ENCODE data around the gene PNMT. TPM values are rescaled to one million over a fixed set of nuclear protein-coding genes. Genes with fewer than 3 reads are reported as not detected.

PNMT gene
- total and polyA plus RNA-seq, 2 of the 13 experiments (the other 11 are each of a cell fraction or from before 2014, with no cell fraction given): 0.25 TPM; not detected in 1

DNA sequence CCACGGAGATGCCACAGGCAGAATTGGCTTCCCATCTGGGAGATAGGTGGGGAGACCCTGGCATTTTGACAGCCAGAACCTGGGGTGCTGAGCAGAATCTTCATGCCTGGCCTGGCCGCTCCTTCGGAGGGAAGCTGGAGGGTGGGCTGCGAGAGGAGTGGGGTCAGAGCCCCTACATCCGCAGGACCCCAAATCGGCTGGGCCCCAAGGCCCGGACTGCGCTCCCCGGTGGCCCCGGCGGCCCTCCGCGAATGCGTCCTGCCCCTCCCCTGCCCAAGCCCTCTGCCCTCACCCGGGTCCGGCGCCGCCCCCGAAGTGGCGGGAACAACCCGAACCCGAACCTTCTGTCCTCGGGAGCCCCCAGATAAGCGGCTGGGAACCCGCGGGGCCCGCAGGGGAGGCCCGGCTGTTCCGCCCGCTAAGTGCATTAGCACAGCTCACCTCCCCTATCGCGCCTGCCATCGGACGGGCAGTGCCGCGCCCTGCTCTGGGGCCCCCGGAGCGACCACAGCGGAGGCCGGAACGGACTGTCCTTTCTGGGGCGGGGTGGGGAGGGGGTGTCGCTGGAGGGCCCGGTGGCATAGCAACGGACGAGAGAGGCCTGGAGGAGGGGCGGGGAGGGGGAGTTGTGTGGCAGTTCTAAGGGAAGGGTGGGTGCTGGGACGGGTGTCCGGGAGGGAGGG lies 850 bp upstream of the PNMT start (continued):
- TF ChIP-seq, protein P1, sequence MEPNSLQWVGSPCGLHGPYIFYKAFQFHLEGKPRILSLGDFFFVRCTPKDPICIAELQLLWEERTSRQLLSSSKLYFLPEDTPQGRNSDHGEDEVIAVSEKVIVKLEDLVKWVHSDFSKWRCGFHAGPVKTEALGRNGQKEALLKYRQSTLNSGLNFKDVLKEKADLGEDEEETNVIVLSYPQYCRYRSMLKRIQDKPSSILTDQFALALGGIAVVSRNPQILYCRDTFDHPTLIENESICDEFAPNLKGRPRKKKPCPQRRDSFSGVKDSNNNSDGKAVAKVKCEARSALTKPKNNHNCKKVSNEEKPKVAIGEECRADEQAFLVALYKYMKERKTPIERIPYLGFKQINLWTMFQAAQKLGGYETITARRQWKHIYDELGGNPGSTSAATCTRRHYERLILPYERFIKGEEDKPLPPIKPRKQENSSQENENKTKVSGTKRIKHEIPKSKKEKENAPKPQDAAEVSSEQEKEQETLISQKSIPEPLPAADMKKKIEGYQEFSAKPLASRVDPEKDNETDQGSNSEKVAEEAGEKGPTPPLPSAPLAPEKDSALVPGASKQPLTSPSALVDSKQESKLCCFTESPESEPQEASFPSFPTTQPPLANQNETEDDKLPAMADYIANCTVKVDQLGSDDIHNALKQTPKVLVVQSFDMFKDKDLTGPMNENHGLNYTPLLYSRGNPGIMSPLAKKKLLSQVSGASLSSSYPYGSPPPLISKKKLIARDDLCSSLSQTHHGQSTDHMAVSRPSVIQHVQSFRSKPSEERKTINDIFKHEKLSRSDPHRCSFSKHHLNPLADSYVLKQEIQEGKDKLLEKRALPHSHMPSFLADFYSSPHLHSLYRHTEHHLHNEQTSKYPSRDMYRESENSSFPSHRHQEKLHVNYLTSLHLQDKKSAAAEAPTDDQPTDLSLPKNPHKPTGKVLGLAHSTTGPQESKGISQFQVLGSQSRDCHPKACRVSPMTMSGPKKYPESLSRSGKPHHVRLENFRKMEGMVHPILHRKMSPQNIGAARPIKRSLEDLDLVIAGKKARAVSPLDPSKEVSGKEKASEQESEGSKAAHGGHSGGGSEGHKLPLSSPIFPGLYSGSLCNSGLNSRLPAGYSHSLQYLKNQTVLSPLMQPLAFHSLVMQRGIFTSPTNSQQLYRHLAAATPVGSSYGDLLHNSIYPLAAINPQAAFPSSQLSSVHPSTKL (CRISPR knock-in tag; IDR thresholded peaks at IDR 0.05): no peak
- TF ChIP-seq, protein P2, sequence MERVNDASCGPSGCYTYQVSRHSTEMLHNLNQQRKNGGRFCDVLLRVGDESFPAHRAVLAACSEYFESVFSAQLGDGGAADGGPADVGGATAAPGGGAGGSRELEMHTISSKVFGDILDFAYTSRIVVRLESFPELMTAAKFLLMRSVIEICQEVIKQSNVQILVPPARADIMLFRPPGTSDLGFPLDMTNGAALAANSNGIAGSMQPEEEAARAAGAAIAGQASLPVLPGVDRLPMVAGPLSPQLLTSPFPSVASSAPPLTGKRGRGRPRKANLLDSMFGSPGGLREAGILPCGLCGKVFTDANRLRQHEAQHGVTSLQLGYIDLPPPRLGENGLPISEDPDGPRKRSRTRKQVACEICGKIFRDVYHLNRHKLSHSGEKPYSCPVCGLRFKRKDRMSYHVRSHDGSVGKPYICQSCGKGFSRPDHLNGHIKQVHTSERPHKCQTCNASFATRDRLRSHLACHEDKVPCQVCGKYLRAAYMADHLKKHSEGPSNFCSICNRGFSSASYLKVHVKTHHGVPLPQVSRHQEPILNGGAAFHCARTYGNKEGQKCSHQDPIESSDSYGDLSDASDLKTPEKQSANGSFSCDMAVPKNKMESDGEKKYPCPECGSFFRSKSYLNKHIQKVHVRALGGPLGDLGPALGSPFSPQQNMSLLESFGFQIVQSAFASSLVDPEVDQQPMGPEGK (CRISPR knock-in tag; IDR thresholded peaks at IDR 0.05): 0 out of 2 replicates have a peak, but pooled peaks have one; percentile 28
- TF ChIP-seq PRMT3 (CRISPR knock-in tag; IDR thresholded peaks at IDR 0.05; ENCODE audit: borderline replicate concordance, low read depth) (no peak), DPF2 (CRISPR knock-in tag; IDR thresholded peaks at IDR 0.05; ENCODE audit: borderline replicate concordance, low read depth) (no peak), MXI1 (IDR thresholded peaks at IDR 0.05; ENCODE audit: borderline replicate concordance, low read depth, low read length) (no peak), POLR2G (IDR thresholded peaks at IDR 0.05; ENCODE audit: low read depth, low read length) (no peak), ZNF160 (CRISPR knock-in tag; IDR thresholded peaks at IDR 0.05) (0 out of 2 replicates have a peak, but pooled peaks have one; percentile 12), ZNF33B (CRISPR knock-in tag; IDR thresholded peaks at IDR 0.05) (no peak), MBNL3 (CRISPR knock-in tag; conservative IDR thresholded peaks at IDR 0.05) (no peak), ZNF788 (CRISPR knock-in tag; IDR thresholded peaks at IDR 0.05; ENCODE audit: borderline replicate concordance) (no peak), NFYC (CRISPR knock-in tag; IDR thresholded peaks at IDR 0.05) (no peak), CCDC6 (CRISPR knock-in tag; IDR thresholded peaks at IDR 0.05) (no peak)
- TF ChIP-seq, protein P3, sequence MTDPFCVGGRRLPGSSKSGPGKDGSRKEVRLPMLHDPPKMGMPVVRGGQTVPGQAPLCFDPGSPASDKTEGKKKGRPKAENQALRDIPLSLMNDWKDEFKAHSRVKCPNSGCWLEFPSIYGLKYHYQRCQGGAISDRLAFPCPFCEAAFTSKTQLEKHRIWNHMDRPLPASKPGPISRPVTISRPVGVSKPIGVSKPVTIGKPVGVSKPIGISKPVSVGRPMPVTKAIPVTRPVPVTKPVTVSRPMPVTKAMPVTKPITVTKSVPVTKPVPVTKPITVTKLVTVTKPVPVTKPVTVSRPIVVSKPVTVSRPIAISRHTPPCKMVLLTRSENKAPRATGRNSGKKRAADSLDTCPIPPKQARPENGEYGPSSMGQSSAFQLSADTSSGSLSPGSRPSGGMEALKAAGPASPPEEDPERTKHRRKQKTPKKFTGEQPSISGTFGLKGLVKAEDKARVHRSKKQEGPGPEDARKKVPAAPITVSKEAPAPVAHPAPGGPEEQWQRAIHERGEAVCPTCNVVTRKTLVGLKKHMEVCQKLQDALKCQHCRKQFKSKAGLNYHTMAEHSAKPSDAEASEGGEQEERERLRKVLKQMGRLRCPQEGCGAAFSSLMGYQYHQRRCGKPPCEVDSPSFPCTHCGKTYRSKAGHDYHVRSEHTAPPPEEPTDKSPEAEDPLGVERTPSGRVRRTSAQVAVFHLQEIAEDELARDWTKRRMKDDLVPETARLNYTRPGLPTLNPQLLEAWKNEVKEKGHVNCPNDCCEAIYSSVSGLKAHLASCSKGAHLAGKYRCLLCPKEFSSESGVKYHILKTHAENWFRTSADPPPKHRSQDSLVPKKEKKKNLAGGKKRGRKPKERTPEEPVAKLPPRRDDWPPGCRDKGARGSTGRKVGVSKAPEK (CRISPR knock-in tag; IDR thresholded peaks at IDR 0.05; ENCODE audit: borderline replicate concordance): no peak
